HG03571 (cell line): ENCODE data around the gene PRC1.
A peak's percentile ranks its signal among the peaks of the same experiment; 100 is the strongest.
"Not testable (repeated sequence)": the region's sequence is repeated elsewhere in the genome, so short reads cannot be mapped to it uniquely, and the experiment has no call there.

ENCODE experiments used
- ATAC-seq: cut with Tn5 transposase; IDR thresholded peaks from one replicate; pipeline ENCODE4 v1.9.1; 2021; ENCODE audit not compliant: unreplicated experiment

Gene PRC1

DNA sequence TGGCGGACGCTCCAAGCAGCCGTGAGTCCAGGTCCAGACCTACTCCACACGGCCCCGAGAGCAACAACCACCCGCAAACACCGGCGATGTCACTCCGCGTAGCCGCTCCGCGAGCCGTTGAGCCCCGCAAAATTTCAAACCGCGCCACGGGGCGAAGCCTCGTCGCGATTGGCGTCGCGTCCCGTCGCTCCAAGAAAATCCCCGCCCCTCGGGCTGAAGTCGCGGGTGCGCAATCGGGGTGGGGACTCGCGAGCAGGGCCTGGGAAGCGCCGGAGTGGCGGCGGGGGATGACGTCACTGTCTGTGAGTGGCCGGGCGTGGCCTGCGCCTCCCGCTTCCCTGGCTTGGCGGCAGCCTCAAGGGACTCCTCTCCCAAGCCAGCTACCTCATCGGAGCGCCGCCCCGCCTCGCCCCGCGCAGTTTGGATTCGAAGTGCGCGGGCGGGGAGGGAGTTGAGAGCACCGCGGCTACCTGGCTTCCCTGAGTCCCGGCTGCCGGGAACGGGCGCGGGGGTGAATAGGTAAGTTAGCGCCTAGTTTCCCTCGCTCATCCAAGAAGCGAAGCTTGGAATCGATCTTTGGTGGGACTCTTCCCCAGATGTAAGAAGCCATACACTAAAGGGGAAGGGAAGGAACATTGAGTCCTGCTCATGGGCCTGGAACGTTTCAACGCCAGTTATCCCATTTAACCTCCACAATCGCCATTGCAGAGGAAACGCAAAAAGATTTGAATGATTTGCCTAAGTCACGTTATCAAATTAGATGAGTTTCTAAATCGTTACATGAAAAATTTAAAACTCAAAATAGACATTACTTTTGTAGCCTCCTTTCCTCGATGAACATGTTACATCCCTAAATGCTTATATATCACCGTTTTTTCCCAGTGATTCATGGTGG is at the start of gene PRC1:
TSS of gene PRC1 (minus strand) at position 119 of the 895 bp plus-strand sequence. CDS start at position 1, 118 bp downstream.
- ATAC-seq: peak; percentile 94

GRCh38 chr15:91043202-91043874 is 49.0 kb upstream of the PRC1 start:
- ATAC-seq: no peak

DNA sequence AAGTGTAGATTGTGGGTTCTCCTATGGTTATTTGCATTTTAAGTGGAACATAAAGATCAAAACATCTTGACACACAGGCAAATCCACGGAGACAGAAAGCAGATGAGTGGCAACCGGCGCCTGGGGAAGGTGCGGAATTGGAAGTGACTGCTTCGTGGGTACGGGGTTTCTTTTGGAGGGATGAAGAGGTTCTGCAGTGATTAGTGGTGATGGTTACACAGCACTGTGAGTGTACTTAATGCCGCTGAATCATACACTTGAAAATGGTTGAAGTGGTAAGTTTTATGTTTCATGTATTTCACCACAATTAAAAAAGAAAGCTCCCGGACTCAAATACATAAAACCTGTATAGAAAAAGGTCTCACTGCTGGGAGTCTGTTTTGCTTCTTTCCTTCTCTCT is 46.5 kb upstream of the PRC1 start:
- no peak for ATAC-seq

- ATAC-seq: no peak
Observed at GRCh38 chr15:91039996-91040395, 45.7 kb upstream of the PRC1 start.

DNA sequence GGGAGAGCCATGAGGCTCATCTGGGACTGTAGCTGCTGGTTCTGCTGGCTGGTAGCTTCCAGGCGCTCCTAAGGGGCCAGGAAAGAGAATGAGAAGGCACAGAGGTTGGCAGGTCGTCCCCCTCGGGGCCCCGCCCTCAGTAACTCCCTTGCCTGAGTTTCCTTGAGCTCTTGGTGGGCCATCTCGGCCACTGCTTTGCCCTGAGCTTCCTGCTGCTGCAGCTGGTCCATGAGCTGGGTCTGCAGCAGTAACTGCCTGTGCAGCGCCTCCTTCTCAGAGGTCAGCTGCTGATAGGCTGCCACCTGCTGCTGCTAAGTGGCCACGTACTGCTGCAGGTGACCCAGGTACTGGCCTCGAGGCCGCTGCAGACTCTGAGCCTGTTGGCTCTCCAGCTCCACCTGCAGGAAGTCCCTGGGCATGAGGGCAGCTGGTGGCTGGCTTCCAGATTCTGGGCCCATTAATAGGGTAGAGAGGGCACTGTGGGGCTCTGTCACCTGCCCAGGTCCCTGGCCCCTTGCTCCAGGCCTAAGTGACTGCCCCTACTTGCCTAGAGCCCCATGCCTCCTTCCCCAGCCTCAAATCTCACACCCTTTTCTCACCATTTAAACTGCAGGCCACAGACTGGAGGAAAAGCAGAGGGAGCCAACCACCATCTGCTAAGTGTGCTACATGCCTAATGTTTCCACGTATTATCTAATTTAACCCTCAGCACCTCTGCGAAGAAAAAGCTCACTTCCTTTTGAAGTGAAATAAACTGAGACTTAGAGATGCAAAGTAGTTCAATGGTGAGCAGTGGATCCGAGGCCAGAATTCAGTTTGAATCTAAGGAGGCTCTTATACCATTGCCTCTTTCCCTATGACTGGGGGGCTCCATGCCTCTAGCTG is 38.8 kb upstream of the PRC1 start:
- ATAC-seq: peak; percentile 46

- no peak for ATAC-seq
Observed at GRCh38 chr15:91031796-91032195, 37.5 kb upstream of the PRC1 start.

DNA sequence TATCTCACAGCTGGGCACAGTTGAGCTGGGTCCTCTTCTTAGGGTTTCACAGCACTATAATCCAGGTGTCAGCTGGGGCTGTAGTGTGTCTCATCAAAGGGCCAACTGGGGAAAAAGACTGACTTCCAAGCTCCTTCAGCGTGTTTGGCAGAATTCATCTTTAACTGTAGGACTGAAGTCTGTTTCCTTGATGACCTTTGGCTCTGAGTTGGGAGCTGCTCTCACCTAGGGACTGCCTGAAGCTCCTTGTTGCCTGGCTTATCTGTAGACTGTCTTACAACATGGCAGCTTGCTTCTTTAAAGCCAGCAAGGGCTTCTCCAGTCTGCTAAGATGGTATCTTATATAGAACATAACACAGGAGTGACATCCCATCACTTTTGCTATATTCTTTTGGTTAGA is 33.3 kb upstream of the PRC1 start:
- ATAC-seq: no peak

- ATAC-seq: no peak
Observed at GRCh38 chr15:91023720-91024119, 29.4 kb upstream of the PRC1 start.

GRCh38 chr15:91022832-91023129 is 28.4 kb upstream of the PRC1 start:
- peak; percentile 13 for ATAC-seq

DNA sequence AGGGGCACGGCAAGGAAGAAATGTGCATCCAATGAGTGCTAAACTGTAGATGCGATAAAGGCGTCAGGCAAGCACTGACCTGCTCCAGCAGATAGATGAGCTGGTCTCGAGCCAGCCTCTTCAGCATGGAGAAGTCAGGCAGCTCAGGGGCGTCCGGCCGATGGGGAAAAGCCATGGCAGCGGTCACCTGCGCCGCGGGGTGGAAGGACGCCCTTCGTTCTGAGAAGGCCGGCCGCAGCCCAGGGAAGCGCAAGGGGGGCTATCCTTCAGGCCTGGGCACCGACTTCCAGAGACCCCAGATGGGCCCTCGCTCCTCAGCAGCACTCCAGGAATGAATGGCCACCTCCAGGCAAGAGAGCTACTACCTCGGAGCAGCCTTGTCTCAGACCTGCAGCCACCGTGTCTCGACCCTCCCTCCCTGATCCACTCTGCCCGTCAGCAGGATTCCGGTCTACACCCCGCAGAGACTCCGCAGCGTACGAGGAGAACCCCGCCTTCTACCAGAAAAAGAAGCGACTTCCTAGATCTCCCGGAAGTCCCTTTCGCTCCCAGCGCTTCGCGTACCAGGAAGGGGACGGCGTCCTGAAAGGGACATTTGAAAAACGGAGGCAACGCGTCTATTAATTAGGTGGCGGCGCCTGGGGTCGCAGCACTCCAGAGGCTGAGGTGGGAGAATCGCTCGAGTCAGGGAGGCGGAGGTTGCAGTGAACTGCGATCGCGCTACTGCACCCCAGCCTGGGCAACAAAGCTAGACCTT is 27.9 kb upstream of the PRC1 start, which contains the start of gene VPS33B:
TSS of gene VPS33B (minus strand) at position 520 of the 757 bp plus-strand sequence. CDS start at position 175, 345 bp downstream.
- peak; percentile 55 for ATAC-seq

DNA sequence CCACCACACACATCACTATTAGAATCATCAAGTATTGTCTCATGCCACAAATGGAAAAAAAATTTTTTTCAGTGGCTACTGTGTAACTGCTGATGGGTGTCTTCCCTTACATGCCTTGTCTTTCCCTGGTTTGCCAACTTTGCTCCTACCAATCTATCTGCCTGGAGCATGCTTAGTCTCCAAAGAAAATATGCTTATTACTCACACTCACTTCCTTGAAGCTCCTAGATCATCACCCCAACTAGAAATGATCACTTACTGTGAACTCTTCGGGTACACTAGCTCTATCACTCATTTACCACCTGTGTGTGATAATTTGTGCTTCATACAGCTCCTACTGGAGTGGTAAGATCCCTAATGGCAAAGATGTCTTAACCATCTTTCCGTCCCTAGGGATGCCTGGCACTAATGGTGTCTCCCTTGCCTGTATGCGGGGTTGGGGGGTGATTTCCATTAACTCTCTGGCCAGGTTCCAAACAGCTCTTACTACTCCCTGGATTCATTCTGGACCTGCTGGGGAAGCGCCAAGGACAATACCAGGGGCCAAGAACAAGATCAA is 27.3 kb upstream of the PRC1 start:
- no peak for ATAC-seq

- no peak for ATAC-seq
Observed at GRCh38 chr15:91018158-91018557, 23.8 kb upstream of the PRC1 start.

GRCh38 chr15:91017716-91018115 is 23.4 kb upstream of the PRC1 start:
- ATAC-seq: no peak

GRCh38 chr15:91013701-91014100 is 19.4 kb upstream of the PRC1 start:
- ATAC-seq: not testable (repeated sequence)

DNA sequence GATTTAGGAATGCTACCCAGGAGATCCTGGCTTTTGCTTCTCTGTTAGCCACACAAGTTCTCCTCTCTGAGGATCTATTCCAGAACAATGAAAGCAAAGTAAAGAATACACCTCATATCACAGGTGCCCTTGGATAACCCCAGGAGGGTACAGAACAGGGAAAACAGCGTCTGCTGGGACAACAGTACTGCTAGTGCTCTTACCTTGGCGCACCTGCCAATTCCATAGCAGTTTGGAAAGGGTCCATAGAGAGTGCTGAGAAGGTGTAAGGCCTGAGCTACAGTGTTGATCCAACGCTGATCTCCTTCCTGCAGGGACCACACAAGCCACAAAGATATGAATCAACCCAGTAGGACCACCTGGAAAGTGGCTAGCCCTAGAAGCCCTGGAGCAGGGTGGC is 12.9 kb upstream of the PRC1 start:
- no peak for ATAC-seq

GRCh38 chr15:91001209-91001608 is 6.9 kb upstream of the PRC1 start:
- no peak for ATAC-seq

DNA sequence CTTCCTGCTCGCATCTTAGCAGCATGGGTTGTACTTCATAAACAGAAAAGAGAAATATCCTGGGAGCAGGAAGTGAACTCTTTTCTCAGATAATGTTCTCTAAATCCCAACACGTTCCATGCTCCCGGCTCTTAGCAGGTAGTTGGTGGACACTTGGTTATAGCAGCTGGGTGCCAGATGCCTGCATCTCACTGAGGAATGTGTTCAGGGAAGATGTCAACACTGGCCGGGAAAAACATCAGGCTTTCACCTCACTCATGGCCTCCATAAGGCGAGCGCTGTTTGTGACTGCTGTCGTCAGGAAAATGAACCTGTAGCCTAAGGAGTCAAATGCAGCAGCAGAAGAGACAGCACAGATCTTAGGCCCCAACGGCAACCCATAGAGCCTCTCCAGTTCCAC is 4.4 kb upstream of the PRC1 start:
- no peak for ATAC-seq

DNA sequence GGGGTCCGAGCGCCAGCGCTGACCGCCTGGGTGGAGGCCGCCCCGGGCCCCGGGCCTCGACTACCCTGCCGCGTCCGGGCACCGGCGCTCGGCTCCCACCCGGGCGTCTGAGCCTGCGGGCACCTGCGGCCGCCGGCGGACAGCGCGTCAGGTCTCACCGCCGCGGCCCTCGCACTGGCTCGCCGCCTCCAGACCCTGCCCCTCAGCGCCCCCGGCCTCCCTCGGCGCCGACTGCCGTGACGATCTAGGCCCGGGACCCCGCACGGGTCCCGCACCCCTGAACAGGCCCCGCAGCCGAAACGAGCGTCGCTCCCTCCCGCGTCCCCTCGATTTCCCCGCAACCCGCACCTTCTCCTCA is 297 bp downstream of the PRC1 start:
- ATAC-seq: peak; percentile 13

DNA sequence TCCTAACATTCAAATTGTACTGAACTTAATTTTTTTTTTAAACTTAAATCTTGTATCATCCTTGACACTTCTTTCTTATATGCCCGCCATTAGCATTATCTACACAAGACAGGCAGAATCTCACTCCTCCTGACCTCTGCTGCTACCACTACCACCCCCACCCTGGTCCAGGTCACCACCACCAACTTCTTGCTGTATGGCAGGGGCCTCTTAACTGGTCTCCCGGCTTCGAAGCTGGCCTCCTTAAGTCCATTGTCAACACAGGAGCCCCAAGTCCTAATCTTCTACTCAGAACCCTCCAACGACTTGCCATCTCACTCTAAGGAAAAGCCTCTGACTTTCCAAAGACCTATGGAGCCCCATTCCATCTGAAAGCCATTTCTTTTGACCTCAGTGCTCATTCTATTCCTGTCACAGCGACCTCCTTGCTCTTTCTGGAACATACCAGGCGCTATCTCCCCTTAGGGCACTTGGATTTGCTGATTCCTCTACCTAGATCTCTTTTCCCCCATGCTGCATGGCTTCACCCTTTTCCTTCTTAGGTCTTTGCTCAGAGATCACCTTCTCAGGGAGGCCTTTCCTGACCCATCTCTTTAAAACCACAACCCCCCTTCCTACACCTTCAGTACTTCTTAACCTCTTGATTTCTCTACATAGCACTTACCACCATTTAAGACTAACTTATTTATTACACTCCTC is 2.6 kb downstream of the PRC1 start:
- ATAC-seq: no peak

- ATAC-seq: no peak
Observed at GRCh38 chr15:90990446-90990845, 3.9 kb downstream of the PRC1 start.
